Stimulated activated effector memory CD8-positive, alpha-beta T cell treated with anti-CD3 and anti-CD28 coated beads, Interleukin-12 subunit alpha, Interleukin-12 subunit beta, amount 100 ng/mL, for 72 hours (primary cell): ENCODE measurements around the gene STAC.

Experiments
- ATAC-seq: fragments of 150-1000 bp; cut with Tn5 transposase; 2 replicates; pipeline ENCODE4 v1.10.0; 2021
- DNase-seq, 2 donors: peaks; one replicate each; pipeline ENCODE4 v3.0.0; 2021 to 2022; ENCODE audit warnings: low spot score in 2 of 2
- H3K27ac Mint-ChIP-seq: one replicate; pipeline ENCODE4 v1.8.0; 2022; ENCODE audit warnings: mild to moderate bottlenecking, mixed read lengths
- H3K36me3 Mint-ChIP-seq: one replicate; pipeline ENCODE4 v1.8.0; 2022; ENCODE audit warnings: mild to moderate bottlenecking, mixed read lengths
- H3K4me1 Mint-ChIP-seq: one replicate; pipeline ENCODE4 v1.8.0; 2022; ENCODE audit warnings: mixed read lengths
- H3K4me3 Mint-ChIP-seq: one replicate; pipeline ENCODE4 v1.8.0; 2022; ENCODE audit warnings: mild to moderate bottlenecking, mixed read lengths
- H3K9me3 Mint-ChIP-seq: one replicate; pipeline ENCODE4 v1.8.0; 2022; ENCODE audit warnings: mixed read lengths

The STAC gene, protein sequence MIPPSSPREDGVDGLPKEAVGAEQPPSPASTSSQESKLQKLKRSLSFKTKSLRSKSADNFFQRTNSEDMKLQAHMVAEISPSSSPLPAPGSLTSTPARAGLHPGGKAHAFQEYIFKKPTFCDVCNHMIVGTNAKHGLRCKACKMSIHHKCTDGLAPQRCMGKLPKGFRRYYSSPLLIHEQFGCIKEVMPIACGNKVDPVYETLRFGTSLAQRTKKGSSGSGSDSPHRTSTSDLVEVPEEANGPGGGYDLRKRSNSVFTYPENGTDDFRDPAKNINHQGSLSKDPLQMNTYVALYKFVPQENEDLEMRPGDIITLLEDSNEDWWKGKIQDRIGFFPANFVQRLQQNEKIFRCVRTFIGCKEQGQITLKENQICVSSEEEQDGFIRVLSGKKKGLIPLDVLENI

DNA sequence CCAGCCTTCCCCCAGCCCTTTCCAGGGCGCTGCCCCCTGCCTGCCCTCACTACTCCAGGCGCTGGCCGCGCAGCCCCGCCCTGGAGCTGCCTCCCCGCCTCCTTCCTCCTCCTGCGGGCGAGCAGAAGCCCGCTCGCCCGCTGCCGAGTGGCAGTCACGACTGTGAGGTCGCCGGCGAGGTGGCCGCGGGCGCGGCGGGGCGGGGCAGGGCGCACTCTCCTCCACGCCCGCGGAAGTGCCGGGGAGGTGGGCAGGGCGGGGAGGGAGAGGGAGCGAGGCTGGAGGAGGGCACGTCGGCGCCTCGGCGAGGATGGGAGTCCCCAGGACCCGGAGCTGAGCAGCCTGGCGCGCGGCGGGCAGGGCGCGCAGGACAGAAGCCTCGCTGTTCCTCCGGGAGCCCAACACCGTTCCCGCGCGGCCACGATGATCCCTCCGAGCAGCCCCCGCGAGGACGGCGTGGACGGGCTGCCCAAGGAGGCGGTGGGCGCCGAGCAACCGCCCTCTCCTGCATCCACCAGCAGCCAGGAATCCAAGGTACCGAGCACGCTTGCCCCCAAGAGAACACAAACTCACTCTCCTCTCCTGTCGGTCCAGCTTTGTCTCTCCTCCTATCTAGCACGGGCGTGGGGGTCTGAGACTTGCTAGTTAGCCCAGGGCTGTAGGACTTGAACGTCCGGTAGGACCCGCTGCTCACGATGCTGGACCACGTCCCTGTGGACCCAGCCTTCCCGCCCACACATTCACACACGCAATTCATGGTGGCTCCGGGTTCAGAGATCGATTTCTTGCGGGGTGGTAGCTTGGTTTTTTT lies at the start of gene STAC:
STAC (plus strand) TSS at position 284 of the 811 bp plus-strand sequence; CDS start at position 424, 140 bp downstream.
- Mint-ChIP-seq H3K36me3 (no peaks in the 10 kb centered on the region), H3K4me3 (no peak within 1 kb of the TSS), H3K27ac (no peak within 1 kb of the TSS), H3K9me3 (peaks cover 4% of the 10 kb centered on the region), H3K4me1 (no peaks in the 10 kb centered on the region)
- peak; percentile 46 for ATAC-seq
- no peak for DNase-seq

DNA sequence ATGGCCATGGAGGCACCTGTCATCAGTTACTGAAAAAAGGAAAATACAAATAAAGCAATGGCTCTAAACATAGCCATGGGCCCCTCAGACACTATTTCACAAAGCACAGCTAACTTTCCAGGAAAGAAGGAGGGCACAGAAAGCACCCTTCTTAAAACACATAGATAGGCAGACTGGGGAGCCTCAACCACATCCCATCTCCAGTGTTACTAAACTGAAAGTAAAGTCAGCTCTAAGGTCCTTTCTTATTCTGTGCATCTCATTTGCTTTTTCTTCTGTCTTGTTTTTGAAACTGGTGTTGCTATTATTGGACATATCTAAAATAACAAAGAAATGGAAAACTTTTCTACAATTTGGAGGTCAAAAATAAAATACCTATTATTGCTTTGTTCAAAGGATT lies 48.2 kb upstream of the STAC start:
- DNase-seq (no peak), ATAC-seq (no peak)
- Mint-ChIP-seq H3K9me3 (no peaks in the 10 kb centered on the region), H3K4me3 (no peak overlapping the region), H3K4me1 (no peaks in the 10 kb centered on the region), H3K27ac (no peak overlapping the region), H3K36me3 (no peaks in the 10 kb centered on the region)

DNA sequence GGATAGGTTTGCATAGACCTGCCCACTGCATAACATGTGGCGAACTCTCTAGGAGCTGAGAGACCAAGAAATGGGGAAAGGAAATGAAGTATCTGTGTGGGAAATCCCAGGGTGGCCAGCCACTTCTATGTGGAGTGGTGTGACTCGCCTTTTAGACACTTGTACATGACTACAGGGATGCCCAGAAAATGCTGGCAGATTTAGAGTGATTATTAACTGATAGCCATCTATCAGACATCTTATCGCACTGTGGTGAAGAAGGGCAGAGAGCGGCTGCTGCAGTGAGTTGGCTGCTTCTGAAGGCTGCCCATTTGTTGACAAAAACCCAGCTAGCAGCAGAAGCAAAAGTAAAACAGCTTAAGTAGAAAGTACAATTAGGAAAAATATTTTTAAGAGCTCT lies 18.1 kb upstream of the STAC start:
- no peaks in the 10 kb centered on the region for H3K4me1 Mint-ChIP-seq
- H3K27ac Mint-ChIP-seq: no peak overlapping the region
- DNase-seq (no peak), ATAC-seq (no peak)
- no peak overlapping the region for H3K4me3 Mint-ChIP-seq
- H3K36me3 Mint-ChIP-seq: no peaks in the 10 kb centered on the region
- H3K9me3 Mint-ChIP-seq: peaks cover 3% of the 10 kb centered on the region

DNA sequence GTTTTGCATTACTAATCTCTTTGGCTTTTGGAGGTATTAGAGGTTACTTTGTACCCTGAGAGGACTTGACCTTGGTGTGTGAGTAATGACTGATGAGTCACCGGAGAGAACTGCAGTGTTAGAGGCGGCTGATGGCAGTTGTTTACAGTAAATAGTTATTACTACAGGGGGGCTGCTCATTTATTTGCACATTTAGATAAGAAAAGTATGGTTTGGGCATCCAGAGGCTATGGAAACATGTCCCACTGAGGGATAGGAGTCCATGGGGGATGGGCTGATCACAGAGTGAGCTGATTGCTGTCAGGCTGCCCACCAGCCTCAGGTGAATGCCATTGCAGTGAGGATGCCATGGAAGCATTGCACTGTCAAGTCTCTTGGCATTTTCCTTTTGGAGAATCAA lies 17.3 kb upstream of the STAC start:
- ATAC-seq (no peak), DNase-seq (no peak)
- Mint-ChIP-seq H3K9me3 (peaks cover 3% of the 10 kb centered on the region), H3K27ac (no peak overlapping the region), H3K4me1 (no peaks in the 10 kb centered on the region), H3K4me3 (no peak overlapping the region), H3K36me3 (no peaks in the 10 kb centered on the region)

DNA sequence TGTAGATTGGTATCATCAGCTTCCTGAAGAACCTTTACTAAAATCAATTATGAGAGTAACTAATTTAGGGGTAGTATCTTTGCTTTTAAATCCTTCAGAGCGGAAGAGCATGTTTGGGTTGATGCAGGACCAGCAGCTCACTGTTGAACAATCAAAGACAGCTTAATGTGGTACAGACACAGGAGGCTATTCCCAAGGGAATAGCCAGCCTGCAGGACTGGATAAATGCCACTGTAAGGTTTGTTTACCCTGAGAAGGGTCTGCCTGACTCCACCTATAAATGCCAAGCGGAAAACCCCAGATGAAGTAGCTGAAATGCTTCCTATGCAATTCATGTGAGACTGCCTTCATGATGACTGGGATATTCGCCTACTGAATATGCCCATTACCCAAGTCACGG lies 16.0 kb upstream of the STAC start:
- Mint-ChIP-seq H3K27ac (no peak overlapping the region), H3K4me1 (no peaks in the 10 kb centered on the region), H3K9me3 (peaks cover 3% of the 10 kb centered on the region), H3K4me3 (no peak overlapping the region), H3K36me3 (no peaks in the 10 kb centered on the region)
- ATAC-seq: no peak
- DNase-seq: no peak

DNA sequence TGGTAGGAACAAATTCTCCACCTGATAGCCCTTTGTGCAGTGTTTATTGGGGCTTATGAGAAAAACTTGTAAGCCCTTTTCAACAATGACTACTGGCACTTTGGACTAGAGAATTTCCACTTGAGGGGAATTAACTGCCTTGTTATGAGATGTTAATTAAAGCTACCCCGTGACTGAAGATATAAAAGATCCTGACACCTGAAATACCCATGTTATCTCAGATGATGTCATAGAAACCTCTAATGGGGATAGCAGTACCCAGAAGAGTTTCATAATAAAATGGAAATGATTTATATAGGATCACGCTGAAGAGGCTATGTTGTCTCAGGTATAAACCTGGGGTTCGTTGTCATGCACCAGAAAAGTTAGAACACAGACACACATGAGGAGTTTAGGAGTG lies 14.5 kb upstream of the STAC start:
- H3K36me3 Mint-ChIP-seq: no peaks in the 10 kb centered on the region
- H3K9me3 Mint-ChIP-seq: peaks cover 3% of the 10 kb centered on the region
- ATAC-seq (no peak), DNase-seq (no peak)
- H3K4me3 Mint-ChIP-seq: no peak overlapping the region
- no peak overlapping the region for H3K27ac Mint-ChIP-seq
- H3K4me1 Mint-ChIP-seq: no peaks in the 10 kb centered on the region

DNA sequence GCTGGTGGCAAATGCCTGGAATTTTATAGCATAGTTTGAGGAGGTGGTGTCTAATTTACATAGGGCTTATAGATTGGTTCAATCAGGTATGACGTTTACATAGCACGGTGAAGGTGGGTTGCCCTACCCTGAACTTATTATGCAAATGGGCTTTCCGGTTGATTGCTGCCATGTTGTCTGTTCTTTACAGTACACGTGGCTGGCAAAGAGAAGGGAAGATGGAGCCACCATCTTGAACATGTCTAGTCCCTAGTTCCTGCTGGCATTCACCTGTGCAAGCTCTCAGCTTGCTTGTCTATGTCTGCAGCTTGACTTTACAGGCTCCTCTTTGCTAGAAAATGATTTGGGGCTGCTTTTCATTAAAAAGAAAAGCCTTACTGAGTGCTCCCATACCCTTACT lies 14.0 kb upstream of the STAC start:
- Mint-ChIP-seq H3K36me3 (no peaks in the 10 kb centered on the region), H3K9me3 (peaks cover 3% of the 10 kb centered on the region), H3K4me3 (no peak overlapping the region), H3K4me1 (no peaks in the 10 kb centered on the region), H3K27ac (no peak overlapping the region)
- DNase-seq (no peak), ATAC-seq (no peak)

DNA sequence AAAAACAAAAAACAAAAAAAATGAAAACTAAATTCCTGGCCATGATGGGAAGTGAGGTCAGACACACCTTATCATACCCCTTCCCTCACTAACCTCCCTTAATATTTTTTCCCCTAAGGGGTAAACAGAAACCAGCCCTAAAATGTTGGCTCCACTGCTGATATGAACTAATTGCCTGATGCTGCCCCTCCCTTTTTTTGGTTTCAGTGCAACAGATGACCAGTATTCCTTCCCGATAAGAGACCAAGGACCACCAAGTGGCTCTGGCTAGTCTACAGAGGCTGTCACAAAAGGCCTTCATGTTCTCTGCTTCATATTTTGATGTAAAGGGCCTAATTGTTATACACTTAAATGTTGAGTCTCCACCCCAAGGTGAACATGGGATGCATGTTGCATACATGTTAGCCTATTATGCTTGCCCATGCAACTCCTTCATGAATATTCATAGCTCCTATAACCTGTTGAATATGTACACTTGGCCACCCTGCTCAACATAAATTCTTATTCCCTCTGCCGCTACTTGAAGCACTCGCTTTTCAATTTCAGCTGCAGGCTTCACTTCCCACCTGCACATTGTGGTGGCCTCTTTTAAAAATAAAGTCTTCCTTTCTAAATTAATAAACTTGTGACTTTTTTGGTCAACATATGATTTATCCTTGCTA lies 12.3 kb upstream of the STAC start:
- DNase-seq: no peak
- ATAC-seq: no peak
- Mint-ChIP-seq H3K27ac (no peak overlapping the region), H3K36me3 (no peaks in the 10 kb centered on the region), H3K4me3 (no peak overlapping the region), H3K9me3 (peaks cover 3% of the 10 kb centered on the region), H3K4me1 (no peaks in the 10 kb centered on the region)

DNA sequence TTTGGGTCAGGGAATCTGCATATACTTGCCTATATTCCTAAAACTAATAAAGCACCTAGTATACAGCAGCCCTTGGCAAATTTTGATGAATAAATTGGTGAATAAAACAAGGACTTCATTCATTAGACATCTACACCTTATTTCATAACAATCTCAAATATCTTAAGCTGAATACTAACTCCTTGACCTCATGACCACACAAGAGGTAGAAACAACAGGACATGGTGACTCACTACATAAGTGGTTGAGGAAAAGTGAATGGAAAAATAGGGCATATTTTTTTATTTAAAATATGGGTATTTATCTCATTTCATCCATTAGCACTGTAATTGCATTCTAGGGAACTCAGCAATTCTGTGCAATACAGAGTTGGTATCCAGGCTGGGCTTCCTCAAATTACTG lies 7.8 kb upstream of the STAC start:
- Mint-ChIP-seq H3K4me3 (no peak overlapping the region), H3K4me1 (no peaks in the 10 kb centered on the region), H3K9me3 (peaks cover 4% of the 10 kb centered on the region), H3K27ac (no peak overlapping the region), H3K36me3 (no peaks in the 10 kb centered on the region)
- ATAC-seq (no peak), DNase-seq (no peak)

DNA sequence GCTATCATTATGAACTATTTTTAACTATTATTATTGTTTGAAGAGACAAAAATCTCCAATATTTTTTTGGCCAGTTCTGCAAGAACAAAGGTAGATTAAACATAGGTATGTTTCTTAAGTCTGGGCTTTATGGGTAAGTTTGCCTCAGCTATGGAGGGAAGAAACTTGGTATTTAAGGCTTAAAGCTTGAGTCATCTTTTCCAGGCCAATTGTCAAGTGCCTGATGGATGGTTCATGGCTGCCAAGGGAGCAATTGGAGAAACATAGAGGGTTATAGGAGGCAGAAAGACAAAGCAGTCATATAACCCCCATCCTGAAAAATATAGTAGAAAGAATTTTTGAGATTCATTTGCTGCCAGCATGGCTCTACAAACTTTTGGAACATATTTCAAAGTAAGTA lies 7.2 kb upstream of the STAC start:
- DNase-seq: no peak

DNA sequence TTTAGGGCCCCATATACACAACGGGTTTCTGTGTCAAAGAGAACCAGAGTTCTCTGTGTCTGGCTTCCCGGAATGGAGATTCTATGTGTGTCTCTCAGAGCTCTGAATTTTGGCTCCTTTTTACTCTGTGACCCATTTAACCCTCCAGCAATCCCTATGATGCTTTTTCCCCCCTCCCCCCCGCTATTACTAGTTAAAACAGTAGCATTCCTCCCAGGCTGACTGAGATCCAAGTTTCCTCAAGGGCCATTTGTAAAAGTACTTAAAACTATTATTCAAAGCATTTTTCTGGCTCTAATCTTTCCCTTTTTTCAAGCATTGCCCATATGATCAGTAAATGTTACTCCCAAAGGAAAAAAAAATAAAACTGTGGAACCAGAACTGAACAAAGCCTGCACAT lies 6.6 kb upstream of the STAC start:
- Mint-ChIP-seq H3K9me3 (peaks cover 5% of the 10 kb centered on the region), H3K4me3 (no peak overlapping the region), H3K27ac (no peak overlapping the region), H3K4me1 (no peaks in the 10 kb centered on the region), H3K36me3 (no peaks in the 10 kb centered on the region)
- DNase-seq: no peak
- no peak for ATAC-seq

More for the DNA sequence above, 7.2 kb upstream of the STAC start:
- H3K4me1 Mint-ChIP-seq: no peaks in the 10 kb centered on the region
- ATAC-seq: no peak
- H3K27ac Mint-ChIP-seq: no peak overlapping the region
- H3K4me3 Mint-ChIP-seq: no peak overlapping the region
- peaks cover 4% of the 10 kb centered on the region for H3K9me3 Mint-ChIP-seq
- H3K36me3 Mint-ChIP-seq: no peaks in the 10 kb centered on the region

DNA sequence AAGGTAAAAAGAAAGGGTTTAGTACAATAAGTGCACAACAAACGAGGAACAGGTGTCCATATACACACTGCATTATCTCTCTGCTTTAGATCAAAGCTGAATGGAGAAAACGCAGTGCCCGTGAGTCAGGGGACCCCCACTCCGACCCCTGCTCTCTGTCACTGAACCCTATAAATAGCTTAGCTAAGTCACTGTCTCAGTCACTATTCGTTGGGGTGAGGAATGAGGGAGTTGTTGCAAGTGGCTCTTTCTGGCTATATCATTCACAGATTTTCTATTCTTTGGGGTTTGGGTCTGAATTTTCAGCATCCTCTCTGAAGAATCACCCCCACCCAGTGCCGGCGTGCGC lies 458 bp upstream of the STAC start:
- H3K4me1 Mint-ChIP-seq: no peaks in the 10 kb centered on the region
- no peak for DNase-seq
- ATAC-seq: no peak
- no peaks in the 10 kb centered on the region for H3K36me3 Mint-ChIP-seq
- H3K4me3 Mint-ChIP-seq: no peak overlapping the region
- no peak overlapping the region for H3K27ac Mint-ChIP-seq
- peaks cover 4% of the 10 kb centered on the region for H3K9me3 Mint-ChIP-seq

DNA sequence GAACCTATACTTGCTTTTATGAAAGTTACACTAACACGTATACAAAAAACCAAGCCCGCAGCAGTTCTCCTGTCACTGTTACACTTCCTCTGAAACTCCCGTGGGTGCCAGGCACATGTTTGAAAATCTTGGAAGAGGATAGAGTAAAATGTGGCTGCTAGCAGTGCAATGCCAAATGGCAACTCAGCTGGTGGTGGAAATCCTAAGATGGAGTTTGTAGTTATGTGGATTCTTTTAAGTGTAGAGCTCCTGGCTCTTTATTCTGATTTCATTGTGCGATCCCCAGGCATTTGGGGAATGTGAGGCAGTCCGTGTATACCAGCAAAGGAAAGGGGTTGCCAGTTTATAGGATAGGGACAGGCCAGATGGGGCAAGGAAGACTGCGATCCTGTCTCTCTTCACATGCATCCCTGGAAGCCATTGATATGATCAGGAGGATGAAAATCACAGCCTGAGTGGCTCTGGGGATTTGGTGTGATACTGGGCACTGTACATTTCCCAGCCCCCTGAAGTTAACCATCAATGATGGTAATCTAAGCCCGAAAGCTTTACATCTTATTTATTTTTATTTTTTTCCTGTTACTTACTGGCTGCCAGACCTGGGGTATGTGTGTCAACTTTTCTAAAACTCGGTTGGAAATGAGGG lies 1.1 kb downstream of the STAC start:
- Mint-ChIP-seq H3K36me3 (no peaks in the 10 kb centered on the region), H3K4me3 (no peak overlapping the region), H3K27ac (no peak overlapping the region), H3K9me3 (peaks cover 4% of the 10 kb centered on the region), H3K4me1 (no peaks in the 10 kb centered on the region)
- DNase-seq: no peak
- no peak for ATAC-seq

DNA sequence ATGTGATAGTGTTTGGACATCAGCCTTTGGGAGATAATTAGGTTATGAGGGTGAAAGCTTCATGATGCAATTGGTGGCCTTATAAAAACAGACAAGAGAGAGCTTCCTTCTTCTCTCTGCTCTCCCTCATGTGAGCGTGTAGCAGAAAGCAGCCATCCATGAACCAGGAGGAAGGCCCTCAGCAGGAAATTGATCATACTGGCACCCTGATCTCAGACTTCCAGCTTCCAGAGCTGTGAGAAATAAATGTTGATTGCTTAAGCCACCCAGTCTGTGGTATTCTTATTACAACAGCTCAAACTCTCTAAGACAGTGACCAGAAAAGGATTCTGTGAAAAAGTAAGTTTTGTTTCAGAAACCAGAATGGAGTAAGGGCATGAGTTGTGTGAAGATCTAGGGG lies 13.3 kb downstream of the STAC start:
- no peak for DNase-seq
- Mint-ChIP-seq H3K9me3 (peaks cover 8% of the 10 kb centered on the region), H3K4me3 (no peak overlapping the region), H3K4me1 (no peaks in the 10 kb centered on the region), H3K36me3 (no peaks in the 10 kb centered on the region), H3K27ac (no peak overlapping the region)
- no peak for ATAC-seq

DNA sequence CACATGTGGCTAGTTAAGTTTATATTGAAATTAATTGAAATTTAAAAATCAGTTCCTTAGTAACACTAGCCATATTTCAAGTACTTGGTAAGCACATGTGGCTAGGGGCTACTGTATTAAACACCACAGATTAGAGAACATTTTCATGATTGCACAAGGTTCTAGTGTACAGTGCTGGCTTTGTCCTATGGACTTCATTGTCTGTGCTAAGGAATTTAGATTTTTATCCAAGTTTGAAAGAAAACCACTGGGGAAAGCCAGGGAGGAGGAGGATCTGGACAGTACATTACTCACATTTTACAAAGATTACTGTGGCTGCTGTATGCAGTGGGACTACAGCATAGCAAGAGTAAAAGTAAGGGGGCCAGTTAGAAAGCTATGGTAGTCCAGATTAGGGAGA lies 13.9 kb downstream of the STAC start:
- peaks cover 8% of the 10 kb centered on the region for H3K9me3 Mint-ChIP-seq
- H3K4me3 Mint-ChIP-seq: no peak overlapping the region
- DNase-seq (no peak), ATAC-seq (no peak)
- no peaks in the 10 kb centered on the region for H3K36me3 Mint-ChIP-seq
- H3K4me1 Mint-ChIP-seq: no peaks in the 10 kb centered on the region
- H3K27ac Mint-ChIP-seq: no peak overlapping the region
